Measurements from ENCODE around the gene TLE5.

TLE5 gene

GRCh38 chr19:3048190-3048533, 14.1 kb downstream of the TLE5 start:
- Histone ChIP-seq H3K27ac (no peak overlapping the region), H3K4me2 (peak overlapping the region; percentile 18; the same call in 1 of the 2 replicates), H3K4me1 (ENCODE audit: low read depth, poor library complexity, severe bottlenecking) (peaks cover 12% of the 10 kb centered on the region), H3K36me3 (ENCODE audit: insufficient read depth) (no peaks in the 10 kb centered on the region), H4K20me1 (ENCODE audit: insufficient read depth) (no peaks in the 10 kb centered on the region), H2AFZ (ENCODE audit: low read depth) (no peak overlapping the region; the same call in 1 of the 2 replicates), H3K27me3 (ENCODE audit: insufficient read depth, low read depth) (peaks cover 38% of the 10 kb centered on the region; the same call in 1 of the 2 replicates), H3K79me2 (ENCODE audit: insufficient read depth, low read depth) (no peaks in the 10 kb centered on the region), H3K9ac (no peak overlapping the region), H3K4me3 (IDR thresholded peaks at IDR 0.05; ENCODE audit: insufficient read depth, low read depth, low read length) (no peak overlapping the region)
- no peak for TF ChIP-seq CTCF (conservative IDR thresholded peaks at IDR 0.05; ENCODE audit: low read depth, low read length)

- no peaks in the 10 kb centered on the region for H3K36me3 ChIP-seq (ENCODE audit: insufficient read depth)
- H3K4me2 ChIP-seq: peak overlapping the region; percentile 18; the same call in 1 of the 2 replicates
- H3K27me3 ChIP-seq (ENCODE audit: insufficient read depth, low read depth): peaks cover 43% of the 10 kb centered on the region; the same call in 1 of the 2 replicates
- H2AFZ ChIP-seq (ENCODE audit: low read depth): no peak overlapping the region; the same call in 1 of the 2 replicates
- H3K9ac ChIP-seq: no peak overlapping the region
- no peaks in the 10 kb centered on the region for H3K79me2 ChIP-seq (ENCODE audit: insufficient read depth, low read depth)
- no peaks in the 10 kb centered on the region for H4K20me1 ChIP-seq (ENCODE audit: insufficient read depth)
- H3K4me3 ChIP-seq (IDR thresholded peaks at IDR 0.05; ENCODE audit: insufficient read depth, low read depth, low read length): no peak overlapping the region
- no peak overlapping the region for H3K27ac ChIP-seq
- TF ChIP-seq CTCF (conservative IDR thresholded peaks at IDR 0.05; ENCODE audit: low read depth, low read length): no peak
- H3K4me1 ChIP-seq (ENCODE audit: low read depth, poor library complexity, severe bottlenecking): peaks cover 12% of the 10 kb centered on the region
Measured at GRCh38 chr19:3047496-3048189, 14.7 kb downstream of the TLE5 start.

- H3K27me3 ChIP-seq (ENCODE audit: insufficient read depth, low read depth): peaks cover 46% of the 10 kb centered on the region; the same call in 1 of the 2 replicates
- no peak overlapping the region for H2AFZ ChIP-seq (ENCODE audit: low read depth)
- no peaks in the 10 kb centered on the region for H4K20me1 ChIP-seq (ENCODE audit: insufficient read depth)
- H3K36me3 ChIP-seq (ENCODE audit: insufficient read depth): no peaks in the 10 kb centered on the region
- no peak for TF ChIP-seq CTCF (conservative IDR thresholded peaks at IDR 0.05; ENCODE audit: low read depth, low read length)
- H3K4me3 ChIP-seq (IDR thresholded peaks at IDR 0.05; ENCODE audit: insufficient read depth, low read depth, low read length): no peak overlapping the region
- peaks cover 12% of the 10 kb centered on the region for H3K4me1 ChIP-seq (ENCODE audit: low read depth, poor library complexity, severe bottlenecking)
- H3K27ac ChIP-seq: no peak overlapping the region
- no peak overlapping the region for H3K9ac ChIP-seq
- no peaks in the 10 kb centered on the region for H3K79me2 ChIP-seq (ENCODE audit: insufficient read depth, low read depth)
- H3K4me2 ChIP-seq: no peak overlapping the region
Measured at GRCh38 chr19:3046698-3047495, 15.4 kb downstream of the TLE5 start.

GRCh38 chr19:3045885-3046697, 16.2 kb downstream of the TLE5 start:
- Histone ChIP-seq H3K27me3 (ENCODE audit: insufficient read depth, low read depth) (peaks cover 54% of the 10 kb centered on the region; the same call in 1 of the 2 replicates), H3K27ac (no peak overlapping the region), H3K79me2 (ENCODE audit: insufficient read depth, low read depth) (no peaks in the 10 kb centered on the region), H3K4me1 (ENCODE audit: low read depth, poor library complexity, severe bottlenecking) (peaks cover 12% of the 10 kb centered on the region), H3K4me2 (no peak overlapping the region), H3K4me3 (IDR thresholded peaks at IDR 0.05; ENCODE audit: insufficient read depth, low read depth, low read length) (no peak overlapping the region), H3K9ac (no peak overlapping the region), H4K20me1 (ENCODE audit: insufficient read depth) (no peaks in the 10 kb centered on the region), H3K36me3 (ENCODE audit: insufficient read depth) (no peaks in the 10 kb centered on the region), H2AFZ (ENCODE audit: low read depth) (no peak overlapping the region)
- TF ChIP-seq CTCF (conservative IDR thresholded peaks at IDR 0.05; ENCODE audit: low read depth, low read length): no peak

Data from KMS-11 (cell line).